HG03135 (cell line): Measurements from ENCODE around the gene FAM234A.
"Not testable (repeated sequence)": the region's sequence is repeated elsewhere in the genome, so short reads cannot be mapped to it uniquely, and the experiment has no call there.

ENCODE experiments used
- ATAC-seq: cut with Tn5 transposase; IDR thresholded peaks from one replicate; pipeline ENCODE4 v1.9.1; 2021; ENCODE audit warnings: mild to moderate bottlenecking, moderate library complexity; ENCODE audit not compliant: unreplicated experiment

Gene FAM234A

DNA sequence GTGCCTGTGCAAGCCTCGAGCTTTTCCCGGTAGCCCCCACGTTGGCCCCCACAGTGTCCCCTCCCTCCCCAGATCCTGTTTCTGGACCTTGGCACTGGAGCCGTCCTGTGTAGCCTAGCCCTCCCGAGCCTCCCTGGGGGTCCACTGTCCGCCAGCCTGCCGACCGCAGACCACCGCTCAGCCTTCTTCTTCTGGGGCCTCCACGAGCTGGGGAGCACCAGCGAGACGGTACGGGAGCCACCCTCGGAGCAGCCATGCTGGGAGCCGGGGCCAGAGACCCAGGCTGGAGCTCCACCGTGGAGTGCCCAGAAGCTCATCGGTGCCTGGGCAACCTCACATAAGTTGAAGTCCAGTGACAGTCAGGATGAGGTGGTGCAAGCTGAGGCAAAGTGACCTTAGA is 29.3 kb downstream of the FAM234A start:
- no peak for ATAC-seq

DNA sequence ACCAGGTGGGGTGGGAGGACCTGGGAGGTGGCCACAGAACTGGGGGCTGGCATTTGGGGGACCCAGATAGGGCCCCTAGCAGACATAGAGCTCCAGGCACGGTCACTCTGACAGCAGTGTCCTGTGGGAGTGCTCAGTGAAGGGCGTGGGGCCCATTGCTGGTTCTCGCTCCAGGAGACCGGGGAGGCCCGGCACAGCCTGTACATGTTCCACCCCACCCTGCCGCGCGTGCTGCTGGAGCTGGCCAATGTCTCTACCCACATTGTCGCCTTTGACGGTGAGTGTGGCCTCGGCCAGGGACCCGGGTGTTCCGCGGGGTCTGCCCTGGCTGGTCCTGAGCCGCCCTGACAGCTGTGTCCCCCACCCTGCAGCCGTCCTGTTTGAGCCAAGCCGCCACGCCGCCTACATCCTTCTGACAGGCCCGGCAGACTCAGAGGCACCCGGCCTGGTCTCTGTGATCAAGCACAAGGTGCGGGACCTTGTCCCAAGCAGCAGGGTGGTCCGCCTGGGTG is 29.9 kb downstream of the FAM234A start:
- ATAC-seq: no peak

DNA sequence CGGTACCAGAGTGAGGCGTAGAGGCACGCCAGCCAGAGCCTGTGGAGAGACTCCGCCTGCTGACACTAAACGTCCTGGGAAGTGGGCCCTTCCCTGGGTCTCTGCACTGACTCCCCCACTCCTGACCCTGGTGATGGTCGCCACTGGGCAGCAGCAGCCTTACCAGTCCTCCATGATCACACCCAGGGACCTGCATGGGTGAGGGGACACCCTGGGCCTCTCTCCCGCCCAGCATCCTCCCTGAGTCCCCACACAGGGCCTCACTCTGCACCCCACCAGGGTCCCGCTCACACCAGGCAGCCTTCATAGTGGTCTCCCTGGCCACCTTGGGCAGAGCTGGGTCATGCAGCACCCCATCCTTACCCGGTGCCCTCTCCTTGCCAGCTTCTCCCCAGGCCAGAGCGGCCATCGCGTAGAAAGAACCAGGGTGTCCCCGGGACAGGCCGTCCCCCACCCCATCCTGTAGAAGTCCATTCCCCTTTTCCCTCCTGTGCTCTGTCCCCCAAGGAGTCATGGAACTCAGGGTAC is 30.4 kb downstream of the FAM234A start:
- ATAC-seq: no peak

DNA sequence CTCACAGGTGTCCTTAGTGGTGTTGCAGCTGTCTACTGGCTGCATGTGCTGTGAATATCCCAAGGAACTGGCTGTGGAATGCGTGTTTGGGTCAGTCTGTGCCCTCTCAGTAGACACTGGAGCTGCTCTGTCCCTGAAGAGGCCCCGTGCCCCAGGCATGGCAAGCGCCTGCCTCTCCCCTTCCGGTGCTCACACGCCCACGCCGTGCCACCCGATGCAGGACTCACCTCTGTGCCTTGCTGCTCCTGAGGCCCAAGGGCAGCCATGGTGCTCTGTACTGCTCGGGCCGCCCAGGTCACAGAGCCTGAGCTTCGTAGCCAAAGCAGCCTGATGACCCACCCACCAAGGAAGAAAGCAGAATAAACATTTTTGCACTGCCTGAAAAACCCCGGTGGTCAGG is 31.1 kb downstream of the FAM234A start:
- no peak for ATAC-seq

DNA sequence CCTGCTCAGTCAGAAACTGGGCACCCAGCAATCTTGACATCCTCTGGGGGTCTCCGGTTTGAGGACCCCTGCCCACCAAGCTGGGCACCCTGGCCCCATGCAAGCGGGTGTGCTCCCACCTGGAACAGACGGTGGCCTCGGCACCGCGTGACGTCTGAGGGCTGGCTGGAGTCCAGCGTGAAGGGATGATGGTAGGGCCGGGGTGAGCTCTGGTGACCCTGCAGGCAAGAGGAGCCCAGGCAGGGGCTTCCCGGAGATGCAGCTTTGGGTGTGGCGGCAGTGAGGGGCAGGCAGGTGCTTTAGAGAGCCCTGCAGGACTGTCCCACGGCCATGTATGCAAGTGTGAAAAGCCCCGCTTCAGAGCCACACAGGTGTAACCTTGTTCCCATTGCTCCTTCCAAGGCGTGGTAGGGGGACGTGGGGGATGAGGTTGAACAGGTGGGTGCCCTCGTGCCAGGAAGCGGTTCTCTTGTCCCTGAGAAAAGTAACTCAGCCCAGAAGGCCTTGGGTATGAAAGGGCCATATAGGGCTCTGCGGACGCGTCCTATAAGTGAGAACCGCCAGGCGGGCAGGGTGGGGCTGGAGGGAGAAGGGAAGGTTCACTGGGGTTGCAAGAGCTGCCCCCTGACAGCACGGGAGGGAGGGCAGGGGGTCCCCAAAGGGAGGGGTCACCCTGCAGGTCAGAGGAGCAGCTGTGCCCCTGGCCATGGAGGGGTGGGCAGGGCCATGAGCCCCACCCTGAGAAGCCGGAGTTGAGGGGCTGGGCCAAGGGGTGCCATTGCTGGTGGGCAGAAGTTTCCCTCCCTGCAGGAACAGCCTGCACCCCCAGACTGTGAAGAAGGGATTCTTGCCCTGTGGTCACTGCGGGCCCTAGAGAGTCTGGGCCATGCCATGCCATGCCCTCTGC is 31.9 kb downstream of the FAM234A start:
- no peak for ATAC-seq

DNA sequence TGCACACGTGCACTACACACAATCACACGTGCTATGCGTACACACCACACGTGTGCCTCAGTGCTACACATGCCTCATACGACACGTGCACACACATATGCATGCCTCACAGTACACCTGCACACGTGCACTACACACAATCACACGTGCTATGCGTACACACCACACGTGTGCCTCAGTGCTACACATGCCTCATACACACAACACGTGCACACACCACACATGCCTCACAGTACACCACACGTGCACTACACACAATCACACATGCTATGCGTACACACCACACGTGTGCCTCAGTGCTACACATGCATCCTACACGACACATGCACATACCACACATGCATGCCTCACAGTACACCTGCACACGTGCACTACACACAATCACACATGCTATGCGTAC is 32.9 kb downstream of the FAM234A start:
- ATAC-seq: not testable (repeated sequence)

DNA sequence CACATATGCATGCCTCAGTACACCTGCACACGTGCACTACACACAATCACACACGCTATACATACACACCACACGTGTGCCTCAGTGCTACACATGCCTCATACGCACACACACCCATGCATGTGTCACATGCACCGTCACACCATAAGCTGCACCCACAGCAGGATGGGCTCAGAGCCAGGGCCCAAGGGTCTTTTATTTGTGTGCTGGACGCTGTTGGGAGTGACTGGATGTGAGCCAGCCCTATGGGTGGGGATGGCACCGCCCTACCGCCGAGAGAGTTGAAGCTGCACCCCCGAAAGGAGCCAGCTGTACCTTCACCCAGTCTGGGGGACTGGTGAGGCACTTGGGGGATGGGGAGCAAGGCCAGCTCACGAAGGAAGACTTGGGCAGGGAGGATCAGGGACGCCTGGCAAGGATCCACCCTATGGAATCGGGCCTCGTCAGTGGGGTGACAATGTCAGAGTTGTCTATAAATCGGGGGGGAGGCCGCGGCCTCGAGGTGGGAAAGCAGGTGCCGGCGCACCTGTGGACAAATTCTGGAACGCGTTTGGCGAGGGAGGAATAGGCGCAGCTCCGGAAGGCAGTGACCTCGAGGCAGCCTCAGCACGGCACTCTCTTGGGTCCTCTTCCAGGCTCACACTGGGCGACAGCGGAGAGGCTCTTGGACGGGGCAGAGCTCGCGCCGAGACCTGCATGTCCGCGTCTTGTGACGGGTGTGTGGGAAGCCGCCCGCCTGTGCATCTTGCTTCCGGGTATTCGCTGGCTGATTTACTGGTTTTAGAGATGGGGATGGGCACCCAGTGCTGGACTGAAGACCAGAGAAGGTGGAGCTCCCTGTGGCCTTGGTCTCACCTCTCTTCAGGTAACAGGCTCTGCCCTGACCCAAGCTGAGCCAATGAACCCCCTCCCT is 33.8 kb downstream of the FAM234A start:
- no peak for ATAC-seq

DNA sequence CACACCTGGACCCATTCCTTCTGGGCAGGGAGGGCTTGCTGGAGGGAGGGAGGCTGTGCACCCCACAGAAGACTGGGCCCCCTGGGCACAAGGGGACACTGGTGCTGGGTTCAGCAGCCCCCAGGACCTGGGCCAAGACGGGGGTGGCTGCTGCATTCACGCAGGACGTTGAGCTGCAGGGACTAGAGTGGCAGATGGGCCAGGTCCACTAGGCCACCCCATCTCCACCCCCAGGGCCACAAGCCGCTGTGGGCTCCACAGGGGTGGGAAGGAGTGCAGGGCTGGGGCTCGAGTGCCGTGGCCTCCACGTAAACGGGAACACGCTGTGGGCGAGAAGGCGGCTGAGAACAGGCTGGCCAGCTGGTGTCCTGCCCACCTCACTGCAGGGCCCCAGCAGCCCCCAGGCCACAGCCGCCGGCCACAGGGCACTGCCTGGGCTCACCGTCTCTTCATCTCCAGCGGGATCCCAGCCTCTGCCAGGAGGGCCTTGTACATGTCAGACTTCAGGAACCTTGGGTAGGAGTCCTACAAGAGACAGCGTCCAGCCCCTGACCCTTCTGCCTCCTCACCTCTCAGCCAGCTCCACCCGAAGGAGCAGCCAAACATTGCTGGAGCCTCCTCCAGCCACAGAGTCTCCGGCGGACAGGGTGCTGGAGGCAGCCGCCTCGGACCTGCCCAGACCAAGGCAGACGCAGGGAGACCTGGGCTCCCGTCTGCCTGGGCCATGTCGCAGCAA is 34.6 kb downstream of the FAM234A start:
- ATAC-seq: no peak

DNA sequence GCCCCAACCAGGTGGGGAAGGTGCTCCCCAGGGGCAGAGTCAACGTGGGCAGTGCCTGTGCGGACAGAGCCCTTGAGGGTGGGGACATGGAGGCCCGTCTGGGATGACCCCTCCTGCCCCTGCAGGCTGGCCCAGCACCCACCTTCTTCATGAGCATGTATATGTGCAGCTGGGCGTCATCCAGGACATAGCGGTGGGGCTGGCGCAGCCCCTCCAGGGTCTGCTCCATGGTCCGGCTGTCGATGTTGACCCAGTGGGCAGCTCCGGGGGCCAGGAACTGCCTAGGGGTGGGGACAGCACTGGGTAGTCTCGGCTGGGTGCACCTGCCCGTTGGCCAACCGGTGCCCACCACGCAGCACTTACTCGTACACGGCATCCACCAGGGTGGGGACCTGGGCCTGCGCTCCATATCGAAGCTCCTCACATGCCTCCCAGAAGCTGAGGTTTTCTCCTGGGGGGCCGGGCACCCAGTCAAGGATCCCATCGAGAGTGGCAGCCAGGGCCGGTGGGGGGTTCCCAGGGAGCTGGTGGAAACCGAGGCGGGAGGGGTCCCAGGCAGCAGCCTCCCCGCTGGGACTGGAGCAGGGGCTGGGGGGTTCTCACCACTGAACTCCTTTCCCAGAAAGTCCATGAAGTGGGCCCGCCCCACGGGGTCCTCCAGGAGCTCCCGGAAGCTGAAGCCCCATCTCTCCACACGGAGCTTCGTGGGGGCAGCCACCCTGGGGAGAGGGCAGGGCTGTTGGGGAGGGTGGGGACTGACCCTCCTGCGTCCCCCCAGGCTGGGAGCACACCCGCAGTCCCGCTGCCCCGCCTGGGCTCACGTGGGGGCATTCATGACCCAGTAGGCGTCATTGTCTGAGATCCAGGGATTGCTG is 36.0 kb downstream of the FAM234A start:
- no peak for ATAC-seq

DNA sequence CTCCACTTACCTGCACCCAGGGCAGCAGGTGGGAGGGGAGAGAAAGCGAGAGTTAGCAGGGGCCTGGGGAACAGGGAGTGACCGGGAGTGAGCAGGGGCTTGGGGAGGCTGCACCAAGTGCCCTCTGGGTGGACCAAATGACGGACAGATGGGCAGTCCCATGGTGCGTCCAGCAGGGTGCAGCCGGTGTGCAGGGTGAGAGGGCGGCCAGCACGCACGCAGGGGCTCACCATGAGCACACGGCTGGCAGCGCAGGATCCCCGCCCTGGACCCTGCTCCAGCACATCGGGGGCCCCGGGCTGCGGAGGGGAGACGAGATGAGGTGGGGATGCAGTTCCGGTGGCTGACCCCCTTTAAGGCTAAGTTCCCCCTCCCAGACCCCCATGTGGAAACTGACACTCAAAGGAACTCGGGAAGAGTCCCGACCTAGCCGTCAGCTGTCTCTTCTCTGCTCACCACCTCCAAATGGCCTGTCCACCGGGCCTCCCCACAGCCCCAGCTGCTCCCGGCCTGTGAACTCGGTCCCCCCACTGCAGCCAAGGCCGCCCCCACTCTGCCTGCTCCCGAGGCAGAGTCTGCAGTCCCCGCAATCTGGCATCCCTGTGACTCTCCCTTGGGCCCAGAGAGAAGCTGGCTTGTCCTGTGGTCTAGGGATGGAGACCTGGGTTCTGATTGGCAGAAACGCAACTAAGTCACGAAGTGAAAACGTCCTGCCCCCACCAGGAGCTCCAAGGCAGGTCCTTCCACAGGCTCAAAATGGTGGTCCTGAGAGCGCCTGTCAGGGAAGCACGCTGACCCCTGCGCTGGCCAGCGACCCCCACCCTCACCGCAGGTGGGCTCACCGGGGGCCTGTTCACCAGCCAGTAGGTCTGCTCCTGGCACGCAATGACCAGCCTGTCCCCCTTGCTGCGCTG is 38.3 kb downstream of the FAM234A start:
- ATAC-seq: no peak

DNA sequence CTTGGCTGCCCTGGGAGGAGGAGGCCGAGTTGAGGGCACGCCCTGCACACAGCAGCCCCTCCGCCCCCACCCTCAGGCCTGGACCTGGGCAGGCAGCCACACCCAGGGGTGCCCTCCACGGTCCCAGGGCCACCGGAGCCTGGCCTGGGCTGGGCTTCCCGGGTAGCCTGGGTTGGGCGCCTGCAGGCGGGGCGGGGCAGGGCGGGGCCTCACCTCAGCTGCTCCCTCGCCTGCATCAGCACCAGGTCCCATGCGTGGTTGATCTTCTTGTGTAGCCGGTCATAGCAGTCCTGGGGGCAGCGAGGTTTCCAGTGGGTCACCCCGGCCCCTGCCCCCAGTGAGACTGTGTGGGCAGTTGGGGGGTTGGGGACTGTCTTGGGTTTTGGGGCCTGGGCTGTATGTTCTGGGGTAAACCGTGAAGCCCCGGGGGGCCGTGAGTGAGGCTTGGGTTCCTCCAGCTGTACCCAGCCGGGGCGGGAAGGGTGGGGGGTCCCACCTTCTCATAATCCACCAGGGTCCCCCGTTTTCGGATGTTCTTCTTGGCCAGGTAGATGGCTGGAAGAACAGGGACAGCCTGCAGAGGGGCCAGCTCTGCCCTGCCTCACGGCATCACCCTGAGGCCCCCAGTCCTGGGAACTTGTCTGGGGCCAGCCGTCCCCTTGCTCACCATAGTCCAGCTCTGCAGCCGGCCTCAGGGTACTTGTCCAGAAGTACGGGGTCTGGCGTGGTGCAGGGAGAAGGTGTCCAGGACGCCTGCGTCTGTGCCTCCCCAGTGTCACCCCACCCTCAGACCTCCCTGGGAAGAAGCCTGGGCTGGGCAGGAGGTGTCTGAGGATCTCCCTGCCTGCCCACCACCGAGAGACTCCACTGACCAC is 39.2 kb downstream of the FAM234A start:
- no peak for ATAC-seq

DNA sequence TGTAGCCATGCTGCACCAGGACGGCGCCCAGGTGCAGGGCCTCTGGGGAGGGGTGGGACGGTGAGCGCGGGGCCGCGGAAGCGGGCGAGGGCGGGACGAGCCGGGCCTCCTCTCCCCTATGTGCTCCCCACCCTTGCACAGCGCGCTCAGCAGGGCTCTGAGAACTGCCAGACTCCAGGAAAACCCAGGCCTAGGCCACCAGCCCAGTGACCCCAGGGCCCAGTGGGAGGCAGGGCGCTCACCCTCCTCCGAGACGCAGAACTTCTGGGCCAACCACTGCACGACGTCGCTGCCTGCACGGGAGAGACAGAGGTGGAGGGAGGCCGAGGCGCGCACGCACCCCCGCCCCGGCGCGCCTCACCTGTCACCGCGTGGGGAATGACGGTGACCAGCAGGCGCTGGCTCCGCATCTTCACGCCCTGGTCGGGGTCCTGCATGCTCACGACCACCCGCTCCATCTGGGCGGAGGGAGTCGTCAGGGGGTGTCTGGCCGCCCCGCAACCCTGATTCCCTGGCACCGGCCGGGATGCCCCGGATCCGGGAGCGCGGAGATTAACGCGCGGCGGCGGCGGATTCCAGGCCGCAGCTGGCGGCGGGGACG is 40.5 kb downstream of the FAM234A start:
- no peak for ATAC-seq

DNA sequence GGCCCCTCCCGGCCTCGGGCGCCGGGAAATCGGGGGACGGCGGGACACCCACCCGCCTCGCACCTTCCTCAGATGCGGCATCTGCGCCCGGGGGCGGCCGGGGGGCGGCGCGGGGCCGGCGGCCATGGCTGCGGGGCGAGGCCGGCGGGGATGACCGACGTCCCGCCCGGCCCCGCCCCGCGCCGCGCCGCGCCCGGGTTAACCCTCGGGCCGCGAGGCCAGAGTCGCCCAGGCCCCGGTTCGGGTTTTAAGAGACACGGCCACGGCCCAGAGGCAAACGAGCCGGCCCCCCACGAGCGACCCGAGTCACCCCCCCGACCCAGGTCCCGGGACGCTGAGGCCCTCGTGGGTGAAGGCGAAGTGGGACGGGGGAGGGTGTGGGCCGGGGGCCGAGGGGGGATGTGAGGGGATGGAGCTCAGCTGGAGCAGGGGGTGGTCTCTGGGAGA is 41.2 kb downstream of the FAM234A start, which contains the start of gene RGS11:
TSS of gene RGS11 (minus strand) at position 159 of the 447 bp plus-strand sequence. CDS start at position 126, 33 bp downstream.
- no peak for ATAC-seq

DNA sequence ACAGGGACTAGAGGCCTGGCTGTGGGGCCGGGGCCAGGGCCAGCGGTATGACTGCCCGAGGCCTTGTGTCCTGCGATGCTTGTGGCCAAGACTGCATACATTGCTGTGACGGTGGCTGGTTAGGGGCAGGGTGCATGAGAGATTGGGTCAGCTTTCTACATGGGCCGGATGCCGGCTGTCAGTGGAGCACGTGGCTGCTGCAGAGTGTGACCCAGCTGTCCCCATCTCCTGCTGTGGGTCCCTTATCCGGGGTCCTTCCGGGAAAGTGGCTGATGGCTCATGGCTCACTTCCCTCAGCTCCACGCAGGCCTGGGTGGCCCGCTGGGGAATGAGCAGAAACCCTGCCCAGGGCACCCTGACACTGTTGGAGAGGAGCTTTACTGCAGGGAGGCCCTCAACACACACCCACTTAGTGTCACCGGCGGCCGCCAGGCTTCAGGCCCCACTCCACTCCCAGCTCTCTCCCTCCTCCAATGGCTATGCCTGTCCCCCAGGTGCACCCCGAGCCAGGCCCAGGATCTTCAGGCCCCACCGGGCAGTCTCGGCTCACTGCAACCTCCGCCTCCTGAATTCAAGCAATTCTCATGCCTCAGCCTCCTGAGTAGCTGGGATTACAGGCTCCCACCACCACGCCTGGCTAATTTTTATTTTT is 41.9 kb downstream of the FAM234A start:
- ATAC-seq: no peak

DNA sequence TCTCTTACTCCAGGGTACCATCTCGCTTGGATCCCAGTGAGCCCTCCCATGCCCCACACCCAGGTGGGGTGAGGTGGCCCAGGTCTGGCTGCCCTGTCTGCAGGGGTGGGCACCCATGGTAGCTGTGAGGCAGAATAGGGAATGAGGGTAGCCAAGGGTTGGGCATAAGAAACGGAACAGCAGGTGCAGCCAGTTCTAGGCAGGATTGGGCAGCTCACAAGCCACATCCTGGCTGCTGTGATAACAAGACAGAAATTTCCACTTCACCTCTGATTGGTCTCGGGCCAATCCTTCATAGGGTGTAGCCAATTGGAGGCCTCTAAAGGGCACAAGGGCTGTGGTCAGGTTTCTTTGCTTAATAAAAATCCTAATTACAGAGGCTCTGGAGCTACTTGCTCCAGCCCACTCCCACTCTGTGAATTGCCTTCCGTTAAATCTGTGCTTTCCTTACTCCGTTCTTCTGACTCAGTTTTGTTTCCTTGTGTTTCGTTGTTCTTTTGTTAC is 44.3 kb downstream of the FAM234A start:
- no peak for ATAC-seq

DNA sequence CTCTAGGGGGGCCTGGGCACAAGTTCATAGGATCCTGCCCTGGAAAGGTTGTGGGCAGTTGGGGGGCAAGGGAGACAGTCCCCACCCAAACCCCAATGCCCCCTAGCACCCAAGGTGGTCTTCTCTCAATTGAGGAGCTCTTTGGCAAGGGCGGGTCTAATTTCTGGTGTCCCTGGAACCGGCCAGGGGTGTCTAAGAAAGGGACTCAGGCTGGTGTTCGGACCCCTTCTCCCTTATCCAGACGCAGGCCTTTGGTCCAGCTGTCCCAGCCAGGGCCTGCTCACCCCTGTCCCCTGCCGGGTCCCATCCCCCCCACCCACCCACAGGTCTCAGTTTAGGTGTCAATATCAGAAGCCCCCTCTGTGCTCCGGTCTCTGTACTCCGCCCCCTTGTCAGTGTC is 44.9 kb downstream of the FAM234A start:
- ATAC-seq: no peak
